Measurements from ENCODE around the gene NUDCD3.

- TF ChIP-seq POLR2A (IDR thresholded peaks at IDR 0.05) = no peak
- TF ChIP-seq CTCF (IDR thresholded peaks at IDR 0.05) = no peak
These were observed 45.0 kb upstream of the NUDCD3 start for GRCh38 chr7:44535348-44536064.

All from suprapubic skin (tissue), 3 donors.